Osteoblast (primary cell): ENCODE measurements around the gene KIF17. TPM values are rescaled to one million over a fixed set of nuclear protein-coding genes. Genes with fewer than 3 reads are reported as not detected.

ENCODE experiments used
- DNase-seq: peaks from one replicate; pipeline ENCODE4 v3.0.0; 2011; ENCODE audit warnings: low spot score, mixed read lengths; ENCODE audit not compliant: insufficient read length; ENCODE audit errors: missing footprints
- H2AFZ ChIP-seq: 2 replicates; pipeline ENCODE4 v1.6.0; 2011; ENCODE audit warnings: mild to moderate bottlenecking, low read length
- H3K27ac ChIP-seq: 2 replicates; pipeline ENCODE4 v1.5.1; 2011; ENCODE audit warnings: mild to moderate bottlenecking, low read depth, low read length, moderate library complexity
- H3K27me3 ChIP-seq: 2 replicates; pipeline ENCODE4 v1.6.0; 2012; ENCODE audit warnings: mild to moderate bottlenecking, control low read depth, inconsistent platforms, low read length, moderate library complexity; ENCODE audit not compliant: insufficient read depth
- H3K36me3 ChIP-seq: 2 replicates; pipeline ENCODE4 v1.5.1; 2011; ENCODE audit warnings: mild to moderate bottlenecking, low read length, control low read depth, moderate library complexity; ENCODE audit not compliant: insufficient read depth
- H3K4me1 ChIP-seq: 2 replicates; pipeline ENCODE4 v1.5.1; 2011; ENCODE audit warnings: mild to moderate bottlenecking, low read length, control low read depth, moderate library complexity; ENCODE audit not compliant: insufficient read depth
- H3K4me2 ChIP-seq: 2 replicates; pipeline ENCODE4 v1.6.0; 2011; ENCODE audit warnings: mild to moderate bottlenecking, low read length; ENCODE audit not compliant: insufficient read depth
- H3K4me3 ChIP-seq: fragments of 200-600 bp; sonication (generic); 3 replicates; pipeline ENCODE4 v1.5.1; 2012; ENCODE audit warnings: mild to moderate bottlenecking, low read length, inconsistent platforms; ENCODE audit not compliant: insufficient read depth
- H3K79me2 ChIP-seq: 2 replicates; pipeline ENCODE4 v1.6.0; 2012; ENCODE audit warnings: mild to moderate bottlenecking, low read length, control low read depth, inconsistent platforms; ENCODE audit not compliant: insufficient read depth
- H3K9me3 ChIP-seq: 2 replicates; pipeline ENCODE4 v1.5.1; 2011; ENCODE audit warnings: low read depth, low read length, control low read depth
- H4K20me1 ChIP-seq: 2 replicates; pipeline ENCODE4 v1.6.0; 2012; ENCODE audit warnings: mild to moderate bottlenecking, low read length, control low read depth; ENCODE audit not compliant: insufficient read depth
- total RNA-seq: library from RNA; depleted of rRNA; stranded (reverse); fragments of >200 nt; gene quantifications from 2 replicates; pipeline ENCODE4 v1.2.3, GENCODE V29; 2012
- TF ChIP-seq, protein P1 (sequence below): IDR thresholded peaks from 2 replicates; pipeline ENCODE4 v1.5.1; 2011; ENCODE audit warnings: mild to moderate bottlenecking, low read depth, low read length, moderate library complexity; ENCODE audit errors: extremely low read depth

KIF17 gene
- total RNA-seq, 1 donor = 0.36 TPM

DNA sequence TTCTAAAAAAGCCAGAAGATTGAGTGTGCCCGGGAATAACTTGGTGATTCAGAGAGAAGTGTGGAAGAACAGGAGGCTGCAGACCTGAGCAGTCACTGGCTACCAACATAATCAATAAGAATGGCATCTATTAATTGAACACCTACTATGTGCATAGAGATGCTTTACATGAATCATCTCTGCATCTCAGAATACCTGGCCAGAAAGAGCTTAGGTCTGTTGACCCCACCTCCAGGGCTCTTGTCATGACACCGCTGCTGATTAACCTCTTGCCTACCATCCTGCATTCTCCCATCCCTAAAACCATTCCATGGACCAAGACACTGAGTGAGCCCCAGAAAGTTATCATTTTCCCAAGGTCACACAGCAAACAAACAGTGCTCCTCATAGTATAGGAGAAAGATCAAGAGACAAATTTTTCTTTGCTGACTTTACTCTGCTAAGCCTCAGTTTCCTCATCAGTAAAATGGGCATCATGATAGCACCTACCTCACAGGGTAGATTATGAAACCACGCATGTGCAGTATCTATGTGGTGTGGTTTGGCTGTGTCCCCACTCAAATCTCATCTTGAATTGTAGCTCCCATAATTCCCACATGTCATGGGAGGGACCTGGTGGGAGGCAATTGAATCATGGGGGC, 100.8 kb downstream of the KIF17 start:
- Histone ChIP-seq H2AFZ (peak overlapping the region; percentile 84), H3K9me3 (no peaks in the 10 kb centered on the region), H3K27ac (no peak overlapping the region), H3K79me2 (no peaks in the 10 kb centered on the region), H3K27me3 (no peaks in the 10 kb centered on the region), H3K36me3 (no peaks in the 10 kb centered on the region), H4K20me1 (no peaks in the 10 kb centered on the region), H3K4me1 (peaks cover 24% of the 10 kb centered on the region), H3K4me3 (peak overlapping the region; percentile 19), H3K4me2 (peak overlapping the region; percentile 65)
- TF ChIP-seq, protein P1, sequence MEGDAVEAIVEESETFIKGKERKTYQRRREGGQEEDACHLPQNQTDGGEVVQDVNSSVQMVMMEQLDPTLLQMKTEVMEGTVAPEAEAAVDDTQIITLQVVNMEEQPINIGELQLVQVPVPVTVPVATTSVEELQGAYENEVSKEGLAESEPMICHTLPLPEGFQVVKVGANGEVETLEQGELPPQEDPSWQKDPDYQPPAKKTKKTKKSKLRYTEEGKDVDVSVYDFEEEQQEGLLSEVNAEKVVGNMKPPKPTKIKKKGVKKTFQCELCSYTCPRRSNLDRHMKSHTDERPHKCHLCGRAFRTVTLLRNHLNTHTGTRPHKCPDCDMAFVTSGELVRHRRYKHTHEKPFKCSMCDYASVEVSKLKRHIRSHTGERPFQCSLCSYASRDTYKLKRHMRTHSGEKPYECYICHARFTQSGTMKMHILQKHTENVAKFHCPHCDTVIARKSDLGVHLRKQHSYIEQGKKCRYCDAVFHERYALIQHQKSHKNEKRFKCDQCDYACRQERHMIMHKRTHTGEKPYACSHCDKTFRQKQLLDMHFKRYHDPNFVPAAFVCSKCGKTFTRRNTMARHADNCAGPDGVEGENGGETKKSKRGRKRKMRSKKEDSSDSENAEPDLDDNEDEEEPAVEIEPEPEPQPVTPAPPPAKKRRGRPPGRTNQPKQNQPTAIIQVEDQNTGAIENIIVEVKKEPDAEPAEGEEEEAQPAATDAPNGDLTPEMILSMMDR = no peak
- DNase-seq = no peak

GRCh38 chr1:20615946-20616846, 101.6 kb downstream of the KIF17 start:
- peaks cover 24% of the 10 kb centered on the region for H3K4me1 ChIP-seq
- H3K4me3 ChIP-seq = peak overlapping the region; percentile 19
- H4K20me1 ChIP-seq = no peaks in the 10 kb centered on the region
- TF ChIP-seq, protein P1 = no peak
- peak overlapping the region; percentile 65 for H3K4me2 ChIP-seq
- H2AFZ ChIP-seq = peak overlapping the region; percentile 84
- no peaks in the 10 kb centered on the region for H3K79me2 ChIP-seq
- peak overlapping the region; percentile 30 for H3K27ac ChIP-seq
- peak; percentile 62 for DNase-seq
- H3K27me3 ChIP-seq = no peaks in the 10 kb centered on the region
- no peaks in the 10 kb centered on the region for H3K9me3 ChIP-seq
- H3K36me3 ChIP-seq = no peaks in the 10 kb centered on the region

DNA sequence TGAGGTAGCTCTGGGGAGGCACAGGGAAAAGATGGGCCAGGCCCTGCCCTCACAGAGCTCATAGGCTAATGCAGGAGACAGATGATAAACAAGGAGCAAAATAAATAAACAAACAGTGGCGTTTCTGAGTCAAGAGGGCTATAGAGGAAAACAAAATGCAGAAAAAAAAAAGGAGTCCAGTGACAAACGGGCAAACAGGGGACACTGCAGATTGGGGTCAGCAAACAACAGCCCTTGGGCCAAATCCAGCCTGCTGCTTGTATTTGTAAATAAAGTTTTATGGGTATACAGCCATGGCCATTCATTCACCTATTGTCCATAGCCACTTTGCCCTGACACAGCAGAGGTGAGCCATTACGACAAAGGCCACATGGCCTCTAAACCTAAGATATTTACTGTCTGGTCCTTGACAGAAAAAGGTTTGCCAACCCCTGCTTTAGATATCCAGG, 103.7 kb downstream of the KIF17 start:
- H3K4me2 ChIP-seq = peak overlapping the region; percentile 36
- no peaks in the 10 kb centered on the region for H3K36me3 ChIP-seq
- no peaks in the 10 kb centered on the region for H3K9me3 ChIP-seq
- no peaks in the 10 kb centered on the region for H3K27me3 ChIP-seq
- no peak overlapping the region for H2AFZ ChIP-seq
- no peaks in the 10 kb centered on the region for H4K20me1 ChIP-seq
- H3K4me3 ChIP-seq = no peak overlapping the region
- H3K27ac ChIP-seq = peak overlapping the region; percentile 93
- TF ChIP-seq, protein P1 = no peak
- H3K79me2 ChIP-seq = no peaks in the 10 kb centered on the region
- peak; percentile 14 for DNase-seq
- peaks cover 24% of the 10 kb centered on the region for H3K4me1 ChIP-seq

Other genes starting within 250 kb of the KIF17 start
- gene CAMK2N1, start 231.8 kb downstream of the KIF17 start, total RNA-seq = 0.36 and 1.5 TPM in 2 replicates
- 31.8 and 37.3 TPM in 2 replicates for gene MUL1, start 209.9 kb downstream of the KIF17 start, total RNA-seq
- gene FAM43B, start 165.4 kb downstream of the KIF17 start, total RNA-seq = under 0.01 TPM in 1 of 2 replicates, not detected in the other
- 0.59 and 1.1 TPM in 2 replicates for gene CDA, start 128.9 kb downstream of the KIF17 start, total RNA-seq
- gene PINK1, start 84.5 kb downstream of the KIF17 start, total RNA-seq = 73.1 and 79.3 TPM in 2 replicates
- gene DDOST, start 56.6 kb downstream of the KIF17 start, total RNA-seq = 291 and 293 TPM in 2 replicates
- gene SH2D5, start 14.7 kb upstream of the KIF17 start, total RNA-seq = 1.4 and 1.8 TPM in 2 replicates
- 249 and 267 TPM in 2 replicates for gene HP1BP3, start 69.3 kb upstream of the KIF17 start, total RNA-seq